HG02840 (cell line): ENCODE measurements around the gene SLC34A1.
"Not testable (repeated sequence)": the region's sequence is repeated elsewhere in the genome, so short reads cannot be mapped to it uniquely, and the experiment has no call there.

Experiments
- ATAC-seq: cut with Tn5 transposase; IDR thresholded peaks from one replicate; pipeline ENCODE4 v1.9.1; 2021; ENCODE audit warnings: mild to moderate bottlenecking, moderate library complexity, moderate number of reproducible peaks; ENCODE audit not compliant: unreplicated experiment, low FRiP score

Gene SLC34A1

GRCh38 chr5:177405312-177405711 lies 21.1 kb downstream of the SLC34A1 start:
- no peak for ATAC-seq

- ATAC-seq = no peak
Measured at GRCh38 chr5:177405805-177406204, 21.6 kb downstream of the SLC34A1 start.

DNA sequence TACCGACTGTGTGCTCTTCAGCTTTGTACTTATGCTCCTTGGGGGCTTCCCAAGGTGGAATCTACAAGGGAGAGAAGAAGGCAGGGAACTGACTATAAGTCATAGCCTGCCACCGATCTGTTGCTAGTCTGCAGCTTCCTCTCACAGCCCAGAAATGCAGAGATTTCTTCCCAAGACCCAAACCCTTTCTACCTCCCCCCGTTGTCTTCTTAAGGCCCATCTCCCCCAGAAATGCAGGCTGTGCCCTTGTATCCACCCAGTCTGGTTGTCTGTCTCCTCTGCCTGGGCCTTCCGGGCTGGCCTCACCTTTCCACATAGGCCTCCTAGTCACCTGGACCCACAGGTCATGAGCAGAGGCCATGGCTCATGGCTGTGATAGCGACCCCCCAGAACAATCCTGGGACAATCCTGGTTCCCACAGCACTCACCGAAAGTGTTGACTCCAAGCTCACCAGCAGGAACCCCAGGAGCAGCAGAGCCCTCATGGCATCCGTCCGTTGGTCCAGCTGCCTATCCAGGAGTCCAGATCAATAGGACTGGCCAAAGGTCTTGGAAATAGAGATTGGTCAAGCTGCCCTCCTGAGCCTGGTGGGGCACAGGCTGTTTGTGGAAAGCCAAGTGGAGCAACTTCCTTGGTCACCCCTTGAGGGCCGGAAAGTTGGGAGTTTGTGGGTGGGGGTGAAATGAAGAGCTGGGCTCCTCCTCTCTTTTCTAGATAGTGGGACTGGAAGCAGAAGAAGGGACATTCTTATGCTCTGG lies 25.0 kb downstream of the SLC34A1 start, which contains the start of gene F12:
TSS of gene F12 (minus strand) at position 522 of the 759 bp plus-strand sequence. CDS start at position 485, 37 bp downstream.
- ATAC-seq = no peak

- no peak for ATAC-seq
Measured at GRCh38 chr5:177410575-177410974, 26.3 kb downstream of the SLC34A1 start.

DNA sequence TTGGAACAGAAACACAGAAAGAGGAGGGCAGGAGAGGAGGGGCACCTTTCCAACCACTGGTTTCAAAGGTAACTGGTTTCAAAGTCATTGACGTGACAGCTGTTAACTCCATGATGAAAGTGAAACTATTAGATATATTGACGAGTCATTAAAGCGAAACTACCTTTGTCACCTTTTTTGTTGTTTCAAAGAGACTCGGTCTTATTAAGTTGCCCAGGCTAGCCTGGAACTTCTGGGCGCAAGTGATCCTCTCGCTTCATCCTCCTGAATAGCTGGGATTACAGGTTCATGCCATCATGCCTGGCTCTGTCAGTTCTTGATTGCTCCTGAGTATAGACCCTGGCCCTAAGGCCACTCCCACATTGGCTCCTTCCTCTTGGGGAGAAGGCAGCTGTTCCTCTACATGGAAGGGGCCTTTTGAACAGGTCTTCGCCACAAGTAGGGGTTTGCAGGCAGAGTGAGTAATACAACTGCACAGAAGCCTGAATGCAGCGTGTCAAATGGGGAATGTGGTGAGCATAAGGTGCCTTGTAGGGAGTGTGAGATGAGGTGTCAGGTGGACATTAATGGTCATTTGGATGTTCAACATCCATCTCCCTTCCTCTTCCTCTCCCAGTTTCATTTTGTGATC lies 28.5 kb downstream of the SLC34A1 start:
- ATAC-seq = peak; percentile 51

- no peak for ATAC-seq
Measured at GRCh38 chr5:177414481-177414880, 30.2 kb downstream of the SLC34A1 start.

- ATAC-seq = not testable (repeated sequence)
Measured at GRCh38 chr5:177417081-177417480, 32.8 kb downstream of the SLC34A1 start.

- ATAC-seq = no peak
Measured at GRCh38 chr5:177419046-177419445, 34.8 kb downstream of the SLC34A1 start.

- not testable (repeated sequence) for ATAC-seq
Measured at GRCh38 chr5:177420472-177420871, 36.2 kb downstream of the SLC34A1 start.

DNA sequence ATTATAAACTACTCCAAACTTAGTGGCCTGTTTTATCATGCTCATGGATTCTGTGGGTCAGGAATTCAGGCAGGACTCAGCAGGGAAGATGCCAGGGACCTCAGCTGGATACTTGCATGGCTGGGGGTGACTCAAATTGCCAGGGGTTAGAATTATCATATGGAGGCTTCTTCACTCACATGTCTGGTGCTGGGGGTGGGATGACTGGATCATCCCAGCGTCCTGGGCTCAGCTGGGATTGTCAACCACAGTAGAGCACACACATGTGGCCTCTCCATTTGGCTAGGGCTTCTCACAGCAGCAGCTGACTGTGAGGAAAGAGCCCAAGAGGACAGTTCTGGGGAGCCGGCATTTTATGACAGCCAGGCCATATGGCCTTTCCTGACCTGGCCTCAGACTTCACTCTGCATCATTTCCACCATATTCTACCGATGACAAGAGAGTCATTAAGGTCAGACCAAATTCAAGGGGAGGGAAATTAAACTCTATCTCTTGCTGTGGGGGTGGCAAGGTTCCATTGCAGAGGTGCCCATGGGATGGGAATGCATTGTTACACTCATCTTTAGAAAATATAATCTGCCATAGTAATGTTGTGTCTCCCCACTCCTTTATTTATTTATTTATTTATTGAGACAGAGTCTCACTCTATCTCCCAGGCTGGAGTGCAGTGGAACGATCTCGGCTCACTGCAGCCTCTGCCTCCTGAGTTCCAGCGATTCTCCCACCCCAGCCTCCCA lies 37.0 kb downstream of the SLC34A1 start:
- no peak for ATAC-seq

DNA sequence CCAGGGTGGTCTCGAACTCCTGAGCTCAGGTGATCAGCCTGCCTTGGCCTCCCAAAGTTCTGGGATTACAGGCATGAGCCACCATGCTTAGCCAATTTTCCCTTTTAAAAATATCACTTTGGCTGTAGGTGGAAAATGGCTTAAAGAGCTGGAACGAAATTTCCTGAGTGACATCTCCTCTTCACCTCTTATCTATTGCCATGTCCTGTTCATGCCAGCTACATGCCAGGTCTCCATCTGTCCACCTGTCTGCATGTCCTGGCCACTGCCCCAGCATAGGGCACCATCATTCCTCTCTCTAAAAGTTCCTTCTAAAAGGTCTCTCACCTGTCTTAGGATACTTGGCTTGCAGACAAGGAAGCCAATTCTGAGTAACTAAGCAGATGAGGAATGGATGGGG lies 39.4 kb downstream of the SLC34A1 start:
- ATAC-seq = no peak

DNA sequence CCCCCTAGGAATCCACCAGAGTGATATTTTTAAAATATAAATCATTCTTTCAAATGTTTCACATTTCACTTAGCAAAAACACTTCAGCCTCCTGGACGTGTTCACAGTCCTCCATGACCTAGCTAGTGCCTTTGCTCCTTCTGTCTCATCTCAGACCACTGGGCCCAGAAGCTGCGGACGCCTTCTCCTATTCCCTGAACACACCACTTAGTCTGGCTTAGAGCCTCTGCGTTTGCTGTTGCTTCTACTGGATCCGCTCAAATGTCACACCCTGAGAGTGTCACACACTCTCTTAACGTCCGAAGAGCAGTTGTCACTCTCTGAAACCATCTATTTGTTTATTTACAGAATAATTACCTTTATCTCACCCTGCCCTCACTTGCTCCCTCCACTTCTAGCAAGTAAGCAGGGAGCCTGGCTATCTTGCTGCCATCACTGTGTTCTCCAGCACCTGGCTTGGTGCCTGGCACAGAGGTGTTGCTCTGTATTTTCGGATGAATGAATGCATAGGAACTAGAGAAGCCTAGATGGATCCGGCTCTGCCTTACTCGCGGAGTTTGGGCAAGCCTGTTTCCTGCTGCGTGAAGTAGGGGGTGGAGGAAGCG lies 41.1 kb downstream of the SLC34A1 start:
- no peak for ATAC-seq

DNA sequence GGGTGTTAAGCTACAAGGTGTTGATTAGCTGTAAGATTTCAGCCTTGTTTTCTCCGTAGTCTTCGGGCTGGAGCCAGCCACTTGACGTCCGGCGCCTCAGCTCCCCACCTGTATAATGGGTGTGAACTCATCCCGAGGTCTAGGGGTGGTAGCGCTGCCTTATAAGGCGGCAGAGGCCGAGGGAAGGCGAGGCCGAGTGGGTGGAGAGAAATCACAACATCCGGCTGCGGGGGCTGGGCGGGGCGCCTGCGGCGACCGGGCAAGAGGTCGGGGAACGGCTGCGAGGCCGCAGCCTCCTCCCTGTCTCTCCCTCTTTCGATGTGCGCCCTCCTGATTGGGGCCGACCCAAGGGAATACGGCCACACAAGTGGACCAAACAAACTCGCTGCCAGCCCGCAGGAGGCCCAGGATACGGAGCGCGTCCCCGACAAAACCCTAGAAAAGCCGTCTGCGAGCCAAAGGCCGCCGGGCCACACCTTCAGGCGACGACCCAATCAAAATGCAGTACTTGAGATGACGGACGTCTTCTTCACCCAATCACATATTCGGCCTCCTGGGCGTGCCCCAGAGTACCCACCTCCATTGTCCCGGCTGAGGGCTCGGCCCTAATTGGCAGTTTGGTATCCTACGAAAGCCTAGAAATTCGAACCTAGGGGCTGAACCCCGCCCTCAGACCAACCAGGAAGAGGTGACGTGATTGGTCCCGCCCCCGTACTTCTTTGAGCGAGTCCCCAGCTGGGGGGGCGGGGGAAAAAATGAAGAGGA lies 41.7 kb downstream of the SLC34A1 start:
- ATAC-seq = peak; percentile 82

DNA sequence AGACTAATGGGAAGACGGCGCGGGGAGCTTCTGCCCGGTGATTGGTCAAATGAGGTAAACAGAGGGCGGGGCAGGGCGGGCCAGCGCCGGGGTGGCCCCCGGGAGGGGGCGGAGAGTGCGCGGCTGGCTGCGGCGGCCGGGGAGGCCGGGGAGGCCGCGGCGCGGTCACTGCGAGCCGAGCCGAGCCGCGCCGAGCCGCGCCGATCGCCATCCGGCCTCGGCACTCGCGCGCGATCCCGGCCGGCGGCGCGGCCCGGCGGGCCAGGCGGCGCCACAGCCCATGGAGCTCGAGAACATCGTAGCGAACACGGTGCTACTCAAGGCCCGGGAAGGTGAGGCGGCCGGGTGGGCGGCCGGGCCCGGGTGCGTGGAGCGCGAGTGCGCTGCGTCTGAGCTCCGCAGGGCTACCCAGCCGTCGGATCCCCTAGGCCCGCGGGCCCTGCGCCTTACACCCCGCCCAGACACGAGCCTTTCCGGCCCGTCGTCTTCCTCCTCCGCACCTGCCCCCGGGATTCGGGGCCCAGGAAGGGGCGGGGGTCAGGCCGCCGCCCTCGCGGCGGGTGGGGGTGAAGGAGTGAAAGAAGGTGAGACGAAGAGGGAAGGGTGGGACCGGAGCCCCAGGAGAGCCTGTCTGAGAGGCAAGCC lies 42.5 kb downstream of the SLC34A1 start, which contains the start of gene GRK6:
TSS of gene GRK6 (plus strand) at position 111 of the 645 bp plus-strand sequence. CDS start at position 281, 170 bp downstream.
- ATAC-seq = peak; percentile 8

- ATAC-seq = no peak
Measured at GRCh38 chr5:177427211-177427822, 43.1 kb downstream of the SLC34A1 start.

- no peak for ATAC-seq
Measured at GRCh38 chr5:177427919-177428573, 43.8 kb downstream of the SLC34A1 start.

DNA sequence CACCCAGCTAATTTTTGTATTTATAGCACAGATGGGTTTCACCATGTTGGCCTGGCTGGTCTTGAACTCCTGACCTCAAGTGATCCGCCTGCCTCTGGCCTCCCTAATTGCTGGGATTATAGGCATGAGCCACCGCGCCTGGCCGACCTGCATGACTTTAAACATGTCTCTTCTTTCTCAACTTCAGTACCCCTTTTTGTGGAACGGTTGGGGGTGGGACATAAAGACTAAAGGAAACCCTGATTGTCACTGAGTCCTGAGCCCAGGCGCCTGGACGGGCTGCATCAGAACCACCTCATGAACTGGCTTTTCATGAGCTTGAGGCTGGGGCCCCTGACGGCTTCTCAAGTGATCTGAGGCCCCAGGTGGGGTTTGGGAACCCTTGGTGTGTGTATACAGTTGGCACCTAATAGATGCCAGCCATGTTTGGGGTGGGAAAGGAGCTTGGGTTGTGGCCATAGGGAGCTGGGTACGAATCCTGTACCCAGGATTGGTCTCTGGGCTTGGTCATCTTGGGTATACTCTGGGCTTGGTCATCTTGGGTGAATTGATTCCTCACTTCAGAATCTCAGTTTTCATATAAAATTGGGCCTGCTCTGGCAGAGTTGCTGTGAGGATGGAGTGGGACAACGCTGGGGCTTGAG lies 44.5 kb downstream of the SLC34A1 start:
- no peak for ATAC-seq
